NK-92 treated with Interleukin-12 subunit alpha and Interleukin-12 subunit beta, amount 100 ng/mL, for 24 hours (cell line): ENCODE measurements around the gene CFHR1.
"Not testable (repeated sequence)": the region's sequence is repeated elsewhere in the genome, so short reads cannot be mapped to it uniquely, and the experiment has no call there.

Experiments
- DNase-seq: peaks from one replicate; lab custom pipeline; 2025; lab: John Stamatoyannopoulos, UW

CFHR1 gene

DNA sequence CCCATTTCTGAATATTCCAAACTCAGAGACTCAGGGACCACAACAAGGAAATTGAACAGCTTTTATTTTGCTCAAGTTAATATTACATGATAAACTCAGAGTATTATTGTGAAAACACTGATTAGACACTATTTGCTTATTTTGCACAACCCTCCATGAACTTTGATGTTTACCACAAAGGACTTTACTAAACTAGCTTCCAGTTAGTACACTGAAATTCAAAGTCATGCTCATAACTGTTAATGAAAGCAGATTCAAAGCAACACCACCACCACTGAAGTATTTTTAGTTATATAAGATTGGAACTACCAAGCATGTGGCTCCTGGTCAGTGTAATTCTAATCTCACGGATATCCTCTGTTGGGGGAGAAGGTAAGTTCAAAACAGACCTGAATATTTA, at the start of gene CFHR1:
Gene CFHR1 (plus strand): TSS at position 201 of the 400 bp plus-strand sequence. CDS start 114 bp downstream, at position 315.
- not testable (repeated sequence) for DNase-seq

GRCh38 chr1:196769823-196770222, 49.7 kb upstream of the CFHR1 start:
- DNase-seq = not testable (repeated sequence)

- DNase-seq = no peak
Measured at GRCh38 chr1:196773713-196774112, 45.8 kb upstream of the CFHR1 start.

GRCh38 chr1:196774175-196774574, 45.4 kb upstream of the CFHR1 start:
- DNase-seq = no peak

- no peak for DNase-seq
Measured at GRCh38 chr1:196774603-196775002, 44.9 kb upstream of the CFHR1 start, which contains the start of gene CFHR3. TSS of gene CFHR3 (plus strand) at chr1:196774840. CDS start at chr1:196774887, 47 bp downstream.

DNA sequence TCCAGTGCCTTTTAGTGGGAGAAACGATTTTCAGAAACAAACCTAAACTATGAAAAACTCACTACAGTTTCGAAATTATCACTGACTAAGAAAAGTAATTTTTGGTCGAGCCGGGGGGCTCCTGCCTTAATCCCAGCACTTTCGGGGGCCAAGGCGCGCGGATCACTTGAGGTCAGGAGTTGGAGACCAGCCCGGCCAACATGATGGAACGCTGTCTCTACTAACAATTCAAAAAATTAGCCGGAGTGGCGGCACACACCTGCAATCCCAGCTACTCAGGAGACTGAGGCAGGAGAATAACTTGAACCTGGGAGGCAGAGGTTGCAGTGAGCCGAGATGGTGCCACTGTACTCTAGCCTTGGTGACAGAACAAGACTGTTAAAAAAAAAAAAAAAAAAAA, 41.9 kb upstream of the CFHR1 start:
- DNase-seq = no peak

DNA sequence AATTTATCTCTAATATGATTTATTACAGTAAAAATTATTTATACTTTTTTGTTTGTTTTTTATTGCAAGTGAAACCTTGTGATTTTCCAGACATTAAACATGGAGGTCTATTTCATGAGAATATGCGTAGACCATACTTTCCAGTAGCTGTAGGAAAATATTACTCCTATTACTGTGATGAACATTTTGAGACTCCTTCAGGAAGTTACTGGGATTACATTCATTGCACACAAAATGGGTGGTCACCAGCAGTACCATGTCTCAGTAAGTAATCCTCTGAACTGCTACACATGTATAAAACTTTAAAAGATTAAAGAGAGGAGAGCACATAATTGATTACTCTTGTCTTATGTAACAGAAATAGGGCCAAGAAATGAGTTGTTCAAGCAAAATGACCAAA, 40.4 kb upstream of the CFHR1 start:
- DNase-seq = no peak

DNA sequence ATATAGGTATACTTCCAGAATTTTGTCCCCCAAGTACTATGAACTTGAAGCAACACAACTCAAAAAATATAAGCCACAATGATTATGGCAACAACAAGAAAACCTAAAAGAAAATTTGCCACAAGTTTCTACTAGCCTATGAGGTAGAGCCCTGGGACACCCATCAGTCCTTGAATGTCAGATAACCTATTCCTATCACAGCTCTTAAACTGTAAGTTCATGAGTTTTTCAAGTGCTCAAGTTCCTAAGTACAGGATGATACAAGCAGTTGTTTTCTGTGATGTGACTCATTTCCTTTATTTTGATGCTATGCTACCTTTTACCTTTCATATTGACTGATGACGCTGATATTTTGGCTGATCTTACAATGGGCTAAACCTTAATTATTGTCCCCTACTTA, 28.3 kb upstream of the CFHR1 start:
- not testable (repeated sequence) for DNase-seq

DNA sequence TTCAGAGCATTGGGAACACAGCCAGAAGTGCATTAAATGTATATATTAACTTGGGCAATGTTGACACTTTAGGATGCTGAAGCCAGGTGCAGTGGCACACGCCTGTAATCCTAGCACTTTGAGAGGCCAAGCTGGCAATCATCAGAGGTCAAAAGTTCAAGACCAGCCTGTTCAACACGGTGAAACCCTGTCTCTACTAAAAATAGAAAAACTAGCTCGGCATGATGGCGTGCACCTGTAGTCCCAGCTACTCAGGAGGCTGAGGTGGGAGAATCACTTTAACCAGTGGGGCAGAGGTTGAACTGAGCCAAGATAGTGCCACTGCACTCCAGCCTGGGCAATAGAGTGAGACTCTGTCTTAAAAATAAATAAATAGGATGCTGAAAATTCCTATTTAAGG, 25.4 kb upstream of the CFHR1 start:
- not testable (repeated sequence) for DNase-seq

GRCh38 chr1:196797891-196798290, 21.6 kb upstream of the CFHR1 start:
- no peak for DNase-seq

DNA sequence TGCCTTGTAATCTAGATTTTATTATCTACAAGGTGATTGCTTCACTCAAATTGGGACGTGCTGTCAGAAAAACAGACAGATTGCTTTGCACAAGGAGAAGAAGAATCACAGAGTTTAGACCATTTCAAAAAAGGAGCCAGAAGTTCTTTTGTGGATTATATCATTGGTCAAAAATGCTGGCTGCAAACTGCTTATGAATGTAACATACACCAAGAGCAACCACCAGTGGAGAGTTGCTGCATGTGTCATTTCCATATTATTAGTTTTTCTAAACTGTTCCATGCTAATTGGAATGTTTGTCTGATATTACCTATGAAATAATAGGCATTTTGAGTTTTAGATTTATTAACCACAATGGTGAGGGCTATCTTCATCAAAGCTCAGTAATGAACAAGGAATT, 17.6 kb upstream of the CFHR1 start:
- not testable (repeated sequence) for DNase-seq

GRCh38 chr1:196808529-196809235, 10.8 kb upstream of the CFHR1 start:
- DNase-seq = no peak

GRCh38 chr1:196817442-196817841, 2.1 kb upstream of the CFHR1 start:
- not testable (repeated sequence) for DNase-seq

DNA sequence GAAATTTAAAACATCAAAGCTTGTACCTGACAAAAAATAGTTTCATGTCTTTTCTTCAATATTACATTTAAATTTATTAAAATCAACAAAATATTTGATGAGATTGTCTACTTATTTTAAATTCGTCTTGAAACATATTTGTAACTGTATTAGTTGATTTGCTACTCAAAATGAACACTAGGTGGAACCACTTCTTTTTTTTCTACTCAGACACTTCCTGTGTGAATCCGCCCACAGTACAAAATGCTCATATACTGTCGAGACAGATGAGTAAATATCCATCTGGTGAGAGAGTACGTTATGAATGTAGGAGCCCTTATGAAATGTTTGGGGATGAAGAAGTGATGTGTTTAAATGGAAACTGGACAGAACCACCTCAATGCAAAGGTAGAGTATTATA, 8.3 kb downstream of the CFHR1 start:
- not testable (repeated sequence) for DNase-seq

DNA sequence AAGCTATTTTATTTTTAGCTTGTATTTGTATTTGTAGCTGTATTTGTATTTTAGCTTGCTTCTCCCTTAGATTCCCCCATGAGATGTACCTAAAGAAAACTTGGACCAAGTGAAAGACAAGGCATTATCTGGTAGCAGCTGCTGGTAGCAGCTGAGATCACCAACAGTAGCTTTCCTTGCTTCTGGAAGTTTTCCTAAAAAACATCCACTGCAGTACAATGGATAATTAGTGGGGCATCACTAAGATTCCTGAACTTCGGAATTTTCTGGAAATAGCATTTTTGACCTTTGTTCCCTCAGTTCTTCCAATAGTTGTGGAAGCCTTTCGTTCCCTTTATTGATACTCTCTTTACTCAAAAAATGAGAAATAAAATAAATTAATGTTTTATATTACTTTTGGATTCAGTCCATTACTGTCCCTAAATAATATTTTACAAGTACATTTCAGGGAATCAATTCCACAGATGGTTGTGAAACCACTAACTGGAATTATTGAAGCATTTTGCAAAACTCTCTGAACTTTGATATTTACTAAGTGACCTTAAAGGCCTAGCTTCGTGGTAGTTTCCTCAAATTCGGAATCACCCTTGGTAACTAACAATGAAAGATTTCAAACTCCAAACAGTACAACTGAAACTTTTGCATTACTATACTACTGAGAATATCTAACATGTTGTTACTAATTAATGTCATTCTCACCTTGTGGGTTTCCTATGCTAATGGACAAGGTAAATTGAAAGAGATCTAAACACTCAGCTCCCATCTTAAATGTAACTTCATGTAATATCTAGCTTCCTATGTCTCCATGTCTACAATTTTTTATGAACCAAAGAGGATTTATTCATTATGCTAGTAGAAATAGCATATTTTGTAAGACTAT, 30.3 kb downstream of the CFHR1 start:
- DNase-seq = not testable (repeated sequence)

DNA sequence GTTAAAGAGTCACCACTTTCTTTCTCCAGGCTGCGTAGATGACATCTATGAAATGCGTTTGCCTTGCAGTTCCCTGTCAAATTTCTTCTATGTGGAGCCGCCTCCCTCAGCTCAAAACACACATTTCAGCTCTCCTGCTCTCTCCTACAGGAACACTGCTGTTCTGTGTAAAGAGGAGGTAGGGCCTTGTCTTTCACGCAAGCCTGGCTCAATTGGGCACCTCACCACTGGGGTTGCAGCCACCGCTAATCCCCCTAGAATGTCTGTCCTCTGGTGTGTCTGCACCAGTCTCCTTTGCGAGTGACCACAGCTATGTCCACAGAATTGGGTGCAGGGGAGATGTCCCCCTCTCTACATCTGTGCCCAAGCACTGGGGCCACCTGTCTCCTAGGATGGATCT, 36.5 kb downstream of the CFHR1 start:
- DNase-seq = no peak

DNA sequence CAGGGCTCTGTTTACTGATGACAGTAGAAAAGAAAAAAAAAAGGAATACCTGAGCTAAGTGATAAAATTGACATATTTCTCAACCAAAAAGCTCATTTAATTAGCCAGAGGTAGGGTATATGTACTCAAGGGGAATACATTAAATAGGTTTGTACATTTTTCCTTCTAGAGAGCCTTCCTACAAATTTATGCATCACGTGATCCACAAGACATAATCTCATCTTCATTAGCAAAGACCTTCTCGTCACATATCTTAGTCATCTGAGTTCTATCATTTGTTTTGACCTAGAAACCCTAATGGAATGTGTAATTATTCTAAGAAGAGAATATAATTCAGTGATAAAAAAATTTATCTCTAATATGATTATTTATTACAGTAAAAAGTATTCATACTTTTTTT, 37.7 kb downstream of the CFHR1 start:
- no peak for DNase-seq

GRCh38 chr1:196858811-196859210, 39.3 kb downstream of the CFHR1 start:
- no peak for DNase-seq

DNA sequence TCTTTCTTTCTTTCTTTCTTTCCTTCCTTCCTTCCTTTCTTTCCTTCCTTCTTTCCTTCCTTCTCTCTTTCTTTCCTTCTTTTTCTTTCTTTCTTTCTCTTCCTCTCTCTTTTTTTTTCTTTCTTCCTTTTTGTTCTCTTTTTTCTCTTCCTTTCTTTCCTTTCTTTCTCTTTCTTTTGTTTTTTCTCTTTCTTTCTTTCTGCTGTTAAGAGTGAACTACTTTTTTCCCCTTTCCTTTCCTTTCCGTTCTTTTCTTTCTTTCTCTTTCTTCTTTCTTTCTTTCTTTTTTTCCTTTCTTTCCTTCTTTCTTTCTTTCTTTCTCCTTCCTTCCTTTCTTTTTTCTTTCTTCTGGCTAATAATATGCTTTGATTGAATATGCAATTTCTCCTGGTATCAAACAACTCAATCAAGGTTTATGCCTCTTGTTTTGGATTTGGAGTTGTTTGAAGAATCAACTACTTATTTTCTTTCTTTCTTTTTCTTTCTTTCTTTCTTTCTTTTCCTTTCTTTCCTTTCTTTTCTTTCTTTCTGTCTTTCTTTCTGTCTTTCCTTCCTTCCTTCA, 40.9 kb downstream of the CFHR1 start:
- no peak for DNase-seq

DNA sequence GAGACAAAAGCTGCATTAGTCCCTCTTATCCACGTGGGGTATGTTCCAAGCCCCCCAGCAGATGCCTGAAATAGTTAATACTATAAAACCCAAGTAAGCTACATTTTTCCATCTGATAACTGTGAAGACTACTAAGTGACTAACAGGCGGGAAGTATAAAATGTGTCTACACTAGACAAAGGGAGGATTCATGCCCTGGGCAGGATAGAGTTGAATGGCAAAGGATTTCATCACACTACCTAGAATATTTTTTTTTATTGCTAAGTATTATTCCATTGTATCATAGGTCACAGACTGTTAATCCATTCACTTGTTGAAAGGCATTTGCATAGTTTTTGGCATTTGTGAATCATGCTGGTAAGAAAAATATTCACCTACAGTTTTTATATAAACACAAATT, 41.9 kb downstream of the CFHR1 start:
- DNase-seq = no peak

DNA sequence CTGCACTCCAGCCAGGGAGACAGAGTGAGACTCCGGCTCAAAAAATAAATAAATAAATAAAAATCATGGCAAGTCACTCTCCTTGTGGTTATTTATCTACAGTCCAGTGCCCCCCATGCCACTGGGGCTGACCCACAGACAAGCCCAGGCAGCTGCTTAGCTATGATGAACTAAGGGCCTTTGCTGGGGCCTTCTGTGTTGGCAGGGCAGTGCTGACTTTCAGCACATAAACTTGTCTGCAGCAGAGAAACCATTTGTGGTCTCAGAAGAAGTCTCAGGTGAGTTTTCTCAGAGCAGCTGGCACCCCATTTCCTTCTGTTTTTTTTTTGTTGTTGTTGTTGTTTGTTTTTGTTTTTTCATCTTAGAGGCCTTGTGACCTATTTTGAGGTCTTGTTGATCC, 47.4 kb downstream of the CFHR1 start:
- no peak for DNase-seq

DNA sequence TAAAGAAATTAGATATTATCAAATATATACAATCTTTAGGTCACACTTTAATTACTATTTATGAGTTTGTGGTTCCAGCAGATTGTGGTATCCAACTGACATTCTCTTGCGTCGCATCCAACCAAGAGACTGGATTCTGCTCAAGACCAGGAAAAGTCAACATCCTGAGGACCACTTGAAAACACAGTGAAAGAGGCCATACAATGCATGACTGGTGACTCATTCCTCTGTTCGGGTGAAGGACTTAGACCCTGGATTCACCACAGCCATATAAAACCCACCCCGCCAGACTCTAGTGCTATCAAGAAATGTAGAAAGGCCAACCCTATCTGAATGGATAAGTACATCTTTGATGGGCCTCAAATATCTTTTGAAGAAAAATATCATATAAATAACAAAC, 53.9 kb downstream of the CFHR1 start:
- no peak for DNase-seq

GRCh38 chr1:196875935-196876334, 56.4 kb downstream of the CFHR1 start:
- no peak for DNase-seq
